Activated T-cell treated with anti-CD3 and anti-CD28 coated beads for 1 hour (primary cell): ENCODE results near the gene ARSB.

ENCODE experiments used
- DNase-seq: peaks from one replicate; pipeline ENCODE4 v3.0.0-alpha.2; 2020; ENCODE audit warnings: low read depth

Gene ARSB

DNA sequence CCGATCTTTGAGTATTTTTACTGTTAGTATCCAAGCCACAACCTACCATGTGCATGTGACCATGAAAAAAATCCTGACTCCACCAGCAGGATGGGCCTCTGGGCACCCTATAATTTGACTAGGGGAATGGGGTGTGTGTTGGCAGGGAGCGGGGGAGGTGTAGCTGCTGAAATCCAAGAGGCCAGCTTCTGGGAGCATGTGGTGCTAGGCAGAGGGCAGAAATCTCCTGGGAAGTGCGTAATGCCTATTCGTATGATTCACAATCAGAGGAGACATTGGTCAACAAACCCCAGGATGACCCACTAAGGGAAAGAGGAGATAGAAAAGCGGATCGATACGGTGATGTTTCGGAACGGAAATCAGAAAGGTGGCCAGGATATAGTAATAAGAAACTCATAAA is 149.9 kb downstream of the ARSB start:
- no peak for DNase-seq

DNA sequence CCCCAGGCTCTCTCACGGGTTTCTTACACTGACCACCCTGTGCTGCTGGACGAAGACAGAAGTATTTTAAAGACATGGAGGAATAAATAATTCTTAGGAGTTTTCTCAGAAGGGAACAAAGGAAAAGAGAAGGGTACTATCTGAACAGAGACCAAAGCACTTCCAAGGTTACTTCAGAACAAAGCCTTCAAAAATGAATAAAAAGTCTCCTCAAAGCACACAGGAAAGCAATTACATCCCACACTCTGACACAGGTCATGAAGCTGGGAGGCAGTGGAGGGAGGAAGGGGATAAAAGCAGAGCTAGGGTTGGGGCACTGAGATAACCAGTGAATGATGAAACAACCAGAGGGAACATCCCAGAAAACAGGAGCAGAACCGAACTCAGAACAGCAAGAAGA is 151.8 kb downstream of the ARSB start:
- no peak for DNase-seq

DNA sequence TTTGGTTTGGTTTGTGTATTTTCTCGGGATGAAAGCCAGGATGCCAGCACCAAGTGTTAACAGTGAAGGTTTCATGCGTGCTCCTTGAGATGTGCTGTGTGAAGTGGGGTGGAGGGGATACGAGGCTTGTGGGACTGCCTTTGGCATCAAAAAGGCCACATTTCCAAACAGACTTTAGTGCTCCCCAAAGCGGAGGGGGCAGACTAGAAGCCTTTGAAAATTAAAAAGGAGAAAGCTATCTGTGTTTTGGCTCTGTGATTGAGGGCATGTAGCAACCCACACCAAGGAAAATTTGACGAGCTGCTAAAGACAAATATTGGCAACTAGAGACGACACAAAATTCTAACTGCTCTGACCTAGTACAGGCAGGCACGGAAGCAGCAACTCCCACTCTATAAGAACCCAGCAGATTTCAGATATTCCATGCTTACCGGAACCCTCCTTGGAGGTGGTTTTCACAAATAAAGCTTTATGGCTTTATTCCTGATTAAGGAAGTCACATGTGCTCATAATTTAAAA is 154.5 kb downstream of the ARSB start:
- no peak for DNase-seq

DNA sequence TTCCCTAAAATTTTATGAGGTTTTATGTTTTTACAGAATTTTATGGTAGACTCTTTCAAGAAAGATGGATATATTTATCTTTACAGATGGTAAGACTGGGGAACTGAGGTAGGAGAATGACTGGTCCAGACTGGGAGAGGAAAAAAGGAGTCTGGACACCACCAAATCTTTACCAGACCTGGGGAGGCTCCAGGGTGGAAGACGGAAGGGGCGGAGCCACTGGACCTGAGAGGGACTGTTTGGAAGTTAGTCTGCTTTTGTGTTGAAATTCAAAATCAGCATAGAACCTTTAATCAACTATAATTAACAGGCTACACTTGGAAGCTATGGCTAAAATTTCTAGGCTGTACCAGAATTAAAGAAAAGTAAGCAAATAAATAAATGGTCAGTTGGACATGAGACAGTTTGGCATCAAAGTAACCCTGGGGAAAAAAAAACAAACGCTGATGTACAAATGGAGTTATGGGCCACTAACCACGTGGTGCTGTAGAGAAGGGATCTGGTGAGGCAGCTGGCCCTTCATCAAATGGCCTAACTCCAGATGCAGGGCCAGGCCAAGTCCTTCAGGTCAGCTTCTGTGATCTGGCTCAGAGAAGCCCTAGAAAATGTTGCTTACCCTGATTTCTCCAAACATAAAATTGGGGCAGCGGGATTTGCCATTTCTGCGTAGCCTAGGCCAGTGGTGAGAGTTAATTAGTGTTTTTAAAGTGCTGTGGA is 155.1 kb downstream of the ARSB start:
- no peak for DNase-seq

DNA sequence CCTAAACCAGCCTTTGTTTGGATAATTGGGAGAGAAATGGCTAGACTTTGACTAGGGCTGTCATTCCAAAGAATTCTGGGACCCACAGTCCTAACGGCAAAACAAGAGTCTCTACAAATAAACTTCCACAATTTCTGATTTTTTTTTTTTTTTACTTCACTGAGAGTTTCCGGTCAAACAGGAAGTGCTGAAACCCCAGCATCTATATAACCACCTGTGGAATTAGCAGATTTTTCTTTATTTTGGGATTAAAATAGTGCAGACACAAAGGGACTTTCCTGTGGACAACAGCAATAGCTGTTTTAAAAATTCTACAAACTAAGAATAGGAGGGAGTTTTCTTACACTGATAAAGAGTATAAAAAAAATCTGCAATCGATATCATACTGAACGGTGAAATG is 157.4 kb downstream of the ARSB start:
- DNase-seq, result no peak

DNA sequence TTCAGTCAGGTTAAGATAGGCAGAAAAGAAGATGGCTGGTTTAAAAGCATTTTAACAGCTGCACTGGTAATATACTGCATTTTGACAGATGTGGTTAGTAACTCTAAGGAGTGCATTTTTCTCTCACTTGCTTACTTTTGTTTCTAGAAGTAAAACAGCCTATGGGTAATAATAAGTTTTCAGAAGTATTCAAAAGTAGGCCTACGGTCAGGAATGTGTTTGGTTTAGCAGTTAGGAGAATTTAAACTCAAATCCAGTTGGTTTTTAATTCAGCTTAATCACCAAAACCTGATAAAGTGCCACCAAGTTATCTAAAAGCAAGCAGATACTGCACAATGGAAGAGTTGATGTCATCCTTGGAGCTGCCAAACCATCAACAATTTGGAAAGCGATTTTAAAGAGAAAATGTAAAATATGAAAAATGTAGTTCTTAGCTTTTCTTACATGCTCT is 160.3 kb downstream of the ARSB start:
- DNase-seq, result no peak

DNA sequence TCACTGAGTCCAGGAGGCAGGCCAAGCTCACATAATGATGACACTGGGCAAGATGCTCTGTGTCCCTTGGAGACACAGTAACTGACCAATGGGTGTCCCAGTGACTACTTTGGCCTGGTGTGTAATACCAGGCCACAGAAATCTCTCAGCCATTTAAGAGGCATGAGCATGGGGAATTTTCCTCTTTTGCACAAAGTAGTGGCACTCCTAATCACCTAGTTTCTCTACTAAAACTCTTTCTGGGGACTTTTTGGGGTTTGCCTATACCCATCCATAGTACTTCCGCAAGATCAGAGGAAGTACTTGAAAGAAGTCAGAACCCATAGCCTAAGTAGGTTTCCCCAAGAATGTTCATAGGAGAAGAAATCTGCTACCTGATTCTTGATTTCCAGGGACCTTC is 161.9 kb downstream of the ARSB start:
- DNase-seq, result no peak

DNA sequence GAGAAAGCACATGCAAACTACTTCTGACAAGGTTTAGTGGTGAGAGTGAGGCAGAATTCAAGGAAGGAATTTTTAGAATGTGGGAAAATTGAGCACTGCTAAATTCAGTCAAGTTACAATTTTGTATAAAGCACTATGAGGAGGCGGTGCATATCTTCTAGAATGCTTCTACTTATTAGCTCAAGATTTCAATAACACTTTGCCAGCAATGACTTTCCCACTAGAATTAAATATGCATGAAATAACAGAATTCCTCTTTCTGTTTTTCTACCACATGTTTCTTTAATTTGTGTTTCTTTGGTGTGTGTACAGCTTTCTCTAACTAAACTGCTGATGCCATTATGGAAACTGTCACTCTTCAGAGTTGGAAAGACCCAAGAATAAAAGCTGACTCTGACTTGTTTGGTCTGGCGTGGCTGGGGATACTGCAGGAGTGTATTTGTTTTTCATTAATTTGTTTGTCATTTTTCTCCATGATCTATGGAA is 163.5 kb downstream of the ARSB start:
- no peak for DNase-seq

DNA sequence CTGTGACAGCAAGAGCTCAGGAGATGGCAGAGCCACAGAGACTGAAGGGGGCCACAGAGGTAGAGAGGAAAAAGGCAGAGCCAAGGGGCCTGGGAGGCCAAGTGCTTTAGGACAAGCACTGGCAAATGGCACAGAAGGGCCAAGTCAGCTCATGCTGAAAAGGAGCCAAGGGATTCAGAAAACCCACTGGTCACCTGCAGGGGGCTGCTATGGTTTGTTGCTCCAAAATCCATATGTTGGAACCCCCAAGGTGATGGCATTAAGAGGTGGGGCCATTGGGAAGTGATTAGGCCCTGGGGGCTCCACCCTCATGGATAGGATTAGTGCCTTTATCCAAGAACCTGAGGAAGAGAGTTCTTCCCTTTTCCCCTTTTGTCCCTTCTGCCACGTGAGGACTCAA is 165.4 kb downstream of the ARSB start:
- DNase-seq, result no peak

DNA sequence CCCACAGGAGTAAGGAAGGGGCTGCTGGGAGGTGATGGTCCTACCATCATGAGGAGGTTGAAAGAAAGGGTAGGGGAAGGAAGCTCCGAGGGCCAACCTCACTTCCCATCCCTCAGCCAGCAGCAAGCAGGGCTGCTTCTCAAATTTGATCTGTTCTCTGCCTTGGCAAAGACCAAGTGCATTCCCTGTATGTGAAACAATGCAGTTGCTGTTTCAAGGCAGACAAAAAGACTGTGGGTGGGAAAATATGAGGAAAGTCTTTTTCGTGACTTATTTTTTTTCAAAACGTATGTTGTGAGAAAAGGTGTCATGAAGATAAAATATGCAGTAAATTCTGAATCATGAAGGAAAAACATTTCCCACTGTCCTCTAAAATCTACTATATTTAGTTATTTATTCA is 165.9 kb downstream of the ARSB start:
- DNase-seq, result no peak

DNA sequence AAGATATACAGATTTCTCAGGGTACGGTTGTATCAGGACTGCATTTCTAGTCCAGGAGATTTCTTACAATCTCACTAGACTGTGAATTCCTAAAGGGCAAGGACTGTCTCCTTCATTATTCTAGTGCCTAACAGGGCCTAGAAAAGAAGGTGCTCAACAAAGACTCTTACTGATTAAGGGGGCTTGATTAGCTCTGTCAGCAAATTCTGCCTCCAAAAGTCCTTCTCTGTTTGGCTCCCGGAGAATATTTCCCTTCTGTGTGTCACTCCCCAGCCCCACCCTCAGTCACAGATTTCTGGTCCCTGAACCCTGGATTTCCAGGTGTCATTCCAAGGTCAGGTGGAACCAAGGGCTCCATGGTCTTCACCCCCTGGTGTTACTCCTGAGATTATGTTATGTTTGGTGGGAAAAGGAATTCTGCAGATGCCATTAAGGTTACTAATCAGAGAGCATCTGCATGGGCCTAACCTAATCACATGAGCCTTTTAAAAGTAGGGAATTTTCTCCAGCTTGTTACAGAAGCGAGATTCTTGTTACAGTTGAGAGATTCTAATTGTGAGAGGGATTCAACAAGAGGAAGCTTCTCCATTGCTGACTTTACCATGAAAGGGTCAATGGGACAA is 168.9 kb downstream of the ARSB start:
- no peak for DNase-seq

DNA sequence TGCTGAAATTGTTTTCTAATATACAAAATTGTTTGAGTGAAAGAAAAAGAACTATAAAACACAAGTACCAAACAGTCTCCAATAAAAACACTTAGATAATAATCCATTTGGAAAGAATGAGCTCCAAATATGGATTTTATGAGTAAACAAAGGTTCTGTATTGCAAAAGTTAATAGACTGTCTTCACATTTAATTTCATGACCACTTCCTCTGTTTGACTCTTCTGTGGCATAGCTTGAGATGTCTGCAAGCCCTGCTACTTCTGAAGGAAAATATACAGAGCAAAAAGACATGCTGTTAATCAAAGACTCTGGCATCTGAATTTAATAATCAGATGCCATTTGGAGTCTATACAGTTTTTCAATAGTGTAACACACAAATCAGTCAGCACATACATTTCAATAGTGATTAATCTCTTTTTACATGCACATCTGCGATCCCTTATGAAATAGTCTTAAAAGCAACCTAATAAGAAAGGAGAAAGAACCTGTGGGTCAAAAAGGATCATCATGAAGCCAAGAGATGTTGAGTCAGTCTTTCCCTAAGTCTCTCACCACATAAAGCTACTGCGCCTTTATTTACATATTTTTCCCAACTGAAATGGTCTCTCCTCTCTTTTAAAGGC is 171.1 kb downstream of the ARSB start:
- no peak for DNase-seq

DNA sequence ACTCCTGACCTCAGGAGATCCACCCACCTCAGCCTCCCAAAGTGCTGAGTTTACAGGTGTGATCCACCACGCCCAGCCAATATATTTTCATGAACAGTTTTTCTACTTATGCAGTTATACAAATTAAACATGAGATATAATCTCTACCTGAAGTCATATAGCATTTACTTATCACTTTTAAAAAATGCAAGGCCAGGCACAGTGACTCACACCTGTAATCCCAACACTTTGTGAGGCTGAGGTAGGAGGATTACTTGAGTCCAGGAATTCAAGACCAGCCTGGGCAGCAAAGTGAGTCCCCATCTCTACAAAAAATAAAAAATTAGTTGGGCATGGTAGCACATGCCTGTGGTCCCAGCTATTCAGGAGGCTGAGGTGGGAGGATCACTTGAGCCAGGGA is 171.8 kb downstream of the ARSB start:
- no peak for DNase-seq

DNA sequence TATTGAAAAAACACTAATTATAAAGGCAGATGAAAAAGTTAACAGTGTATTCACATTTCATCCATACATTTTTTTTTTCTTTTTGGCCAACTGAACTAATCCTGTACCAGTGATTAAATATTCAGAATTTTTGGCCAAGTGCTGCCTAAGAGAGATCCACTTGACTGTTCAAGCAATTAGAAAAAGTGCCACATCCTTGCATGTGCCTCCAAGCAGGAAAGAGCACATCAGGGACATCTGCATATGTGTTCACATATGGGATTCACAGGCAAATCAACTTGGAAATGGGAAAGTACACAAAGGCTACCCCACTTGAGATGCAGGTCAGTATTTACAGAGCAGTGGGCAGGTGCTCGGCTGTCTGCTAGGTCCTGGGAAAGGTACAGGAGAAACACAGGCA is 173.2 kb downstream of the ARSB start:
- no peak for DNase-seq

DNA sequence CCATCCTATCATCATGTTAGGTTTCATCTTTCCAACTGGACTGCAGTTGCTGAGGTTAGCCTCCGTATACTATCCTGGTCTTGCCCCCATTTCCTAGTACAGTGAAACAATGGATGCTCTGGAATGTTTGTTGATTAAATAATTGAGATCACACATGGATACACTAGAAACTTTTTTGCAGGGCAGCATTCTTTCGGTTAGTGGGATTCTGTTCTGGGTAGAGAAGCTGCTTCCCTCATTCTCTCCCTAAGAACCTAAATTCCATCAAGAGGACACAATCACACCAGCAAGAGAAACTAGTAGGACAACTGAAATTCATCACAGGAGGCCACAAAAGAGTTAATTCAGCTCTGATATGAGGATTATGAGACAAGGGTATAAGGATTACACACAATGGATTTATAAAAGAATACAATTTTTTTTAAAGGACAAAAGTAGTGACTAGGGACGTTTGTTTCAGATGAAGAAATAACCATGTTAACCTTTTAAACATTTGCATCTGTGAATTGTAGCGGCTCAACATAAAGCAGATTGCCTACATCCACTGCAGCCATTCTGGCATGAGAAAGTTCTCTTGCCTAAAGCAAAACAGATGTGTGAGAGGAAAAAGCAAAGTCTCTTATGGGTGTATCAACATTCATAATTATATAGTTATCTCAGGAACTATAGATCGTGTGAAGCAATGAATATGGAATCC is 173.8 kb downstream of the ARSB start:
- no peak for DNase-seq

DNA sequence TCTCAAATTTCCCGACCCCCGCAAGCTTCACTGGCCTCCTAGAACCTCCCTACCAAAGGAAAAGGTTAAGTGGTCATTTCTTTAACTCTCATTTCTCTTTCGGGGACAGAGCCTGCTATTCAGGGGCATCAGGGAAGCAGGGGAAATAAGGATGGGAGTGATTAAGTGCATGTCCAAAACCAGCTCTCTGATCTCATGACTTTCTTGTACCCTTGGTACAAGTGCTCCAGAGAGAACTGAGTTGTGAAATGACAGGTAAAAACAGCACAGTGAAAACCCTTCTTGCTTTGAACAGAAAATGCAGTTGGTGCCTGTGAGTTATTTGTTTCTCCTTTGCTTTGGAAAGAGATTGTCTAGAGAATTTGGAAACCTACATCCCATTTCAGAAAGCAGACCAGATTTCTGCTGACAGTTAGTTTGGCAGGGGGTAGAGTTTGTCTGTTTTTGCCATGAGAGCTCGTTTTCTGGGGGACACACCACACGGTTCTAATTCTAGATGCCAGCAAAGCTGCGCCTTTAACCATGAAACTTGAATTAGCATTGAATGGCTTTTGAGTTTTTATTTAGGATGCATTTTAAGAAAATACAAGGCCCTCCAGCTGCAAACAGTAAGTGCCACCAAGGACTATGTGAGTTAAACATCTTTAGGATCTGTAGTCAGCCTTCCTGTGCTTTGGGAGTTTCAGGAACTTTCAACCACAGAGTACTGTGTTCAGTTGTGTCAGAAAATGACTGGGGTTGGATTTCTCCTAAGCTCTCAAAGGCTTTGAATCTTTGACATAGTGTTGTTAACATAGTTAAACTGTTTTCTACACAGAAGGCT is 174.8 kb downstream of the ARSB start:
- no peak for DNase-seq

DNA sequence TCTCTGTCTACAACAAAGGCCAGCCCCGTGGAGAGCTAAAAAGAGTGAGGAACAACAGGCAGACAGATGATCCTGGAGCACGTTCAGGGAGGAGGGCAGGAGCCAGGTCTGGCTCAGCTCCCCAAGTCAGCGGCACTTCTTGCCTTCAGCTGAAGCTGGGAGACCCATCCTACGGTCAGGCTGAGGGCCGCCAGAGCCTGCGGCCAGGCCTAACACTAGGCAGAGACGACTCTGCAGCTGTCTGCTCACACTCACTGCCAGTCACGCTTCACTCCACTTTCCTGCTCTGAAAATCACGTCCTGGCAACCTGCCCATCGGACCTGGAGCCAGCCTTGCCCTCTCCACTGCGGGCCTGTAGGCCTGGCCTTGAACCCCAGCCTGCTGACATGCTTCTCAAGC is 175.7 kb downstream of the ARSB start:
- no peak for DNase-seq

DNA sequence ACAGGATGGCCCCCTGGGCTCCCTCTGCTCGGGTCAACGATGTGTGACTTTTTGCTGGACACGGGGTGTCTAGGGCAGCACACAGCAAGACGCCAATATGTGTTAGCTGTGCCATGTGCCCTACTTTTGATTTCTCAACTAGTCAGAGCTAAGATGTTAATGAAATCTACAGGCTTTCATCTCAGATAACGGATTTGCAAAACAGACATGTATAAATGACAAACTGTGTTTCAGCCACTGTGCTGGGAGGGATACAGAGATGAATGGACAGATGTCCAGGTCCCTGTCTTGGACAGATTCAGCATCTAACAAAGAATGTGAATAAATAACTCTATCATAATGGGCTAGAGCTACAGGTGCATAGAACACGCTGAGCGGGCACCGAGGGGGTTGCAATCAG is 176.3 kb downstream of the ARSB start:
- no peak for DNase-seq

DNA sequence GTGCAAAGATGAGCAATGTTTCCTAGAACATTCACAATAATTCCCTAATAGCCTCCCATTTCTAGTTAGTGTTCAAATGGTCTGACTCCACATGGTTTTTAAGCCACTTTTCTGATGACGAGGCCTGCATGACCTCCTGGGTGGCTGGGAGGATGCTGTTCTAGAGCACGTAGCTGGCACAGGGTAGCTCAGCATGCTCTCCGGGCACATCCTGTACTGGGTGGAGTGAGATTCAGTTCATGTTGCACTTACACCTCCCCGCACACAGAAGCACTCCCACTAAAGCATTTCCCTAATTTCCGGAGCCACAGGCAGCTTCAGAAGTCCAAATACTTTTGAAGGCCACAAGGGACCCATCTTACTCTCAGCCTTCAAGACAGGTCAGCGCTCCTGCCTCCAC is 176.7 kb downstream of the ARSB start:
- DNase-seq, result no peak

DNA sequence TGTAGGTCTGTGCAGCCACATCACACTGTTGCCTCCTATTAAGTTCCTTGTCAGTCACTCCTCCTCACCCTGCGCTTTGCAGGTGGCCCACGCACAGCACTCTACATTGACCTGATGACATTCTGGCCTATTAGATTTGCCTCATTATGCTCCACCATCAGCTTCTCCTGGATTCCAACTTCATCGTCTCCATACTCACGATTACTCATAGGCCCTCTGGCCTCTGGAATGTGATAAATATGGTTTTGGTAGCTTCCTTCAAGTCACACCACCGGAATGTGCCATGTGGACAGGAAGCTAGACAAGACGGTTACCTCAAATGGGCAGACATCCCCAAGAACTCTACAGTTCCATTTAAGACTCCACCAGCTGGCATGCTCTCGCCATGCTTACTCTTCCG is 178.6 kb downstream of the ARSB start:
- no peak for DNase-seq

DNA sequence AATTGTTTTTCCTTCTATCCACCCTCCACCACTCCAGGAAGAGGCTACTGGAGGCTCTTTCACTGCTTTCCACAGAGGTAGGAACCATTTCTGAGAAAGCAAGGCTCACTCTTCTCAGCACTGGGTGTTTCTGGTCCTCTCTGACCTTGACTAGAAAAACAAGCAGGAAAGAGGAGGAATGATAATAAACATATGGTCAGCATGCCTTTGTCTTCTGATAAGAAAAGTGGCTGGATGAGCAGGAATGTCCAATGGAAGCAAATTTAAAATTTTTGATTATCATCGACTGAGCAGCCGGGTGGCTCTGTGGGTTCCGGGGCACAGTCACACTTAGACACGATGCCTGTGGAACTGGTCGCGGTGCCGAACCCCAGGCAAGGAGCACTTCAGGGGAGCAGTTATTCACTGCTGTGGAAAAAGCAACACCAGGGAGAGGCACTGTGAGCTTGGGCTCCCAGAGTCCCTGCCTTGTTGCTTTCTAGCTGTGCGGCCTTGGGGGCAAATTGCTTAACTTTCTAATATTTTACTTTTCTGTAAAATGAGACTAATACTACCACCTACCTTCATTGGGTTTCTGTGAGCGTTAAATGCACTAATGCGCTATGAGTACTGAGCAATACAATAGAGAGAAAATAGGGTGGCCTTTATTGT is 179.5 kb downstream of the ARSB start:
- no peak for DNase-seq
